ENCODE data around the gene ZNF514. TPM values are rescaled to one million over a fixed set of nuclear protein-coding genes. Genes with fewer than 3 reads are reported as not detected.

Gene ZNF514
- total RNA-seq, 2 experiments from 2014 or later: 4.7 to 6.3 TPM

- POLR2A ChIA-PET: no interaction called here
- H3K9me3 Mint-ChIP-seq: peaks cover 32% of the 10 kb centered on the region
- no peak for ATAC-seq (ENCODE audit: poor library complexity)
Measured at GRCh38 chr2:95149397-95149984, 10.2 kb downstream of the ZNF514 start.

GRCh38 chr2:95143838-95144237 is 15.8 kb downstream of the ZNF514 start:
- H3K36me3 Mint-ChIP-seq (ENCODE audit: low read depth): peaks cover 85% of the 10 kb centered on the region
- no peak overlapping the region for H3K27ac Mint-ChIP-seq
- H3K27me3 Mint-ChIP-seq: no peaks in the 10 kb centered on the region
- DNase-seq (no peak), ATAC-seq (ENCODE audit: poor library complexity) (no peak)
- Histone ChIP-seq H3K27me3 (ENCODE audit: control insufficient read depth in 1 of 2, insufficient read depth in 2 of 2, low read length in 2 of 2) (no peaks in the 10 kb centered on the region), H3K4me3 (ENCODE audit: low read length) (no peak overlapping the region), H3K27ac (ENCODE audit: low read depth in 1 of 2, low read length in 2 of 2) (no peak overlapping the region), H3K9me3 (ENCODE audit: control insufficient read depth in 1 of 2, insufficient read depth in 1 of 2, low read length in 2 of 2) (peaks cover 46 to 88% of the 10 kb centered on the region in 2 experiments), H3K4me1 (ENCODE audit: insufficient read depth, low read length) (no peaks in the 10 kb centered on the region), H3K36me3 (ENCODE audit: insufficient read depth, low read length) (no peaks in the 10 kb centered on the region)
- no peak for TF ChIP-seq CTCF (IDR thresholded peaks at IDR 0.05)
- ChIA-PET CTCF (no interaction called here), POLR2A (no interaction called here)
- no peaks in the 10 kb centered on the region for H3K4me1 Mint-ChIP-seq (ENCODE audit: low read depth)
- no peak overlapping the region for H3K4me3 Mint-ChIP-seq
- H3K9me3 Mint-ChIP-seq: peaks cover 29% of the 10 kb centered on the region
- intact Hi-C loops (cut with DNase I, micrococcal nuclease): no loop called here

More at GRCh38 chr2:95149397-95149984, 10.2 kb downstream of the ZNF514 start:
- Mint-ChIP-seq H3K4me1 (ENCODE audit: low read depth) (no peaks in the 10 kb centered on the region), H3K27me3 (no peaks in the 10 kb centered on the region), H3K4me3 (no peak overlapping the region), H3K36me3 (ENCODE audit: low read depth) (peaks cover 97% of the 10 kb centered on the region), H3K27ac (no peak overlapping the region)
- Histone ChIP-seq H3K9me3 (ENCODE audit: control insufficient read depth in 1 of 2, insufficient read depth in 1 of 2, low read length in 2 of 2) (peaks cover 37 to 100% of the 10 kb centered on the region in 2 experiments), H3K36me3 (ENCODE audit: insufficient read depth, low read length) (peaks cover 37% of the 10 kb centered on the region), H3K4me1 (ENCODE audit: insufficient read depth, low read length) (no peaks in the 10 kb centered on the region), H3K27ac (ENCODE audit: low read depth in 1 of 2, low read length in 2 of 2) (no peak overlapping the region), H3K4me3 (ENCODE audit: low read length) (no peak overlapping the region), H3K27me3 (ENCODE audit: control insufficient read depth in 1 of 2, insufficient read depth in 2 of 2, low read length in 2 of 2) (no peaks in the 10 kb centered on the region)
- TF ChIP-seq CTCF (IDR thresholded peaks at IDR 0.05): no peak
- CTCF ChIA-PET: no interaction called here
- intact Hi-C loops (cut with DNase I, micrococcal nuclease): no loop called here
- DNase-seq: no peak

GRCh38 chr2:95138702-95139101 is 20.9 kb downstream of the ZNF514 start:
- intact Hi-C loops (cut with DNase I, micrococcal nuclease): no loop called here
- POLR2A ChIA-PET: no interaction called here
- Histone ChIP-seq H3K27me3 (ENCODE audit: control insufficient read depth in 1 of 2, insufficient read depth in 2 of 2, low read length in 2 of 2) (no peaks in the 10 kb centered on the region), H3K27ac (ENCODE audit: low read depth in 1 of 2, low read length in 2 of 2) (no peak overlapping the region), H3K9me3 (ENCODE audit: control insufficient read depth in 1 of 2, insufficient read depth in 1 of 2, low read length in 2 of 2) (peaks cover 33 to 65% of the 10 kb centered on the region in 2 experiments), H3K36me3 (ENCODE audit: insufficient read depth, low read length) (no peaks in the 10 kb centered on the region), H3K4me3 (ENCODE audit: low read length) (no peak overlapping the region), H3K4me1 (ENCODE audit: insufficient read depth, low read length) (no peaks in the 10 kb centered on the region)
- Mint-ChIP-seq H3K36me3 (ENCODE audit: low read depth) (peaks cover 60% of the 10 kb centered on the region), H3K9me3 (peaks cover 36% of the 10 kb centered on the region), H3K4me3 (no peak overlapping the region), H3K27me3 (no peaks in the 10 kb centered on the region), H3K4me1 (ENCODE audit: low read depth) (no peaks in the 10 kb centered on the region), H3K27ac (no peak overlapping the region)
- no peak for TF ChIP-seq CTCF (IDR thresholded peaks at IDR 0.05)
- DNase-seq (no peak), ATAC-seq (ENCODE audit: poor library complexity) (no peak)
- CTCF ChIA-PET: no interaction called here

Data from CD4-positive, alpha-beta T cell (primary cell).